HEK293 (cell line): ENCODE measurements around the gene GPR179.

ENCODE experiments used
- CTCF ChIA-PET: fragments of 350-600 bp; formaldehyde crosslinking; extraction: SDS; loops from one replicate; lab custom pipeline; 2021; ENCODE audit warnings: antibody characterized with exemption; lab: Yijun Ruan, JAX
- POLR2A ChIA-PET: fragments of 300-600 bp; formaldehyde crosslinking; extraction: SDS; loops from one replicate; lab custom pipeline; 2020; ENCODE audit warnings: antibody characterized with exemption, inconsistent platforms; lab: Yijun Ruan, JAX
- H3K27ac ChIP-seq: fragments of 200-500 bp; sonication (Bioruptor generic); 2 replicates; pipeline ENCODE4 v1.5.1; 2014; ENCODE audit warnings: low read depth, low read length, control low read depth, inconsistent platforms; ENCODE audit errors: extremely low read depth
- H3K36me3 ChIP-seq, 2 experiments: fragments of 200-500 bp in 1 of 2; sonication (Bioruptor generic) in 1 of 2; 1 replicate in 1 of 2; 2 replicates in 1 of 2; pipeline ENCODE4 v1.5.1; 2014 to 2017; ENCODE audit warnings: inconsistent platforms in 2 of 2, low read length in 2 of 2; ENCODE audit not compliant: control insufficient read depth in 2 of 2, insufficient read depth in 1 of 2
- H3K4me1 ChIP-seq: fragments of 200-500 bp; sonication (Bioruptor generic); 2 replicates; pipeline ENCODE4 v1.5.1; 2014; ENCODE audit warnings: mild to moderate bottlenecking, low read length, inconsistent platforms; ENCODE audit not compliant: control insufficient read depth, insufficient read depth
- H3K4me3 ChIP-seq: 2 replicates; pipeline ENCODE4 v1.5.1; 2011; ENCODE audit warnings: low read depth, mild to moderate bottlenecking, control low read depth, low read length, moderate library complexity
- H3K9me3 ChIP-seq: fragments of 200-500 bp; sonication (Bioruptor generic); 2 replicates; pipeline ENCODE4 v1.5.1; 2014; ENCODE audit warnings: low read depth, low read length, inconsistent platforms; ENCODE audit not compliant: control insufficient read depth, insufficient read depth
- HOXD13 ChIP-seq: sonication (generic); formaldehyde crosslinking; IDR thresholded peaks from 2 replicates; pipeline ENCODE4 v1.8.0; 2022; ENCODE audit warnings: missing genetic modification reagents, borderline replicate concordance
- KLF16 ChIP-seq: fragments of 450-650 bp; formaldehyde crosslinking; IDR thresholded peaks from 2 replicates; pipeline ENCODE4 v1.5.1; 2017; ENCODE audit warnings: missing biosample characterization, missing genetic modification characterization
- KLF9 ChIP-seq: fragments of 450-650 bp; formaldehyde crosslinking; IDR thresholded peaks from 2 replicates; pipeline ENCODE4 v1.5.1; 2016; ENCODE audit warnings: missing biosample characterization, missing genetic modification characterization, low read depth
- OVOL3 ChIP-seq: fragments of 450-650 bp; formaldehyde crosslinking; IDR thresholded peaks from 2 replicates; pipeline ENCODE4 v1.5.1; 2016; ENCODE audit warnings: missing biosample characterization, missing genetic modification characterization
- PRDM1 ChIP-seq: fragments of 450-650 bp; formaldehyde crosslinking; IDR thresholded peaks from 2 replicates; pipeline ENCODE4; 2016; ENCODE audit warnings: missing biosample characterization, missing genetic modification characterization
- ZBTB8A ChIP-seq: fragments of 450-650 bp; formaldehyde crosslinking; IDR thresholded peaks from 2 replicates; pipeline ENCODE4 v1.5.1; 2016; ENCODE audit warnings: missing biosample characterization, missing genetic modification characterization
- ZNF132 ChIP-seq: fragments of 450-650 bp; formaldehyde crosslinking; IDR thresholded peaks from 2 replicates; pipeline ENCODE4 v1.5.1; 2017; ENCODE audit warnings: missing biosample characterization, missing genetic modification characterization, borderline replicate concordance
- ZNF155 ChIP-seq: fragments of 450-650 bp; formaldehyde crosslinking; IDR thresholded peaks from 2 replicates; pipeline ENCODE4 v1.5.1; 2016; ENCODE audit warnings: missing biosample characterization, missing genetic modification characterization
- ZNF433 ChIP-seq: fragments of 450-650 bp; formaldehyde crosslinking; IDR thresholded peaks from 2 replicates; pipeline ENCODE4 v1.5.1; 2016; ENCODE audit warnings: missing biosample characterization, missing genetic modification characterization, low read depth
- ZNF558 ChIP-seq: fragments of 450-650 bp; formaldehyde crosslinking; IDR thresholded peaks from 2 replicates; pipeline ENCODE4 v1.5.1; 2016; ENCODE audit warnings: missing biosample characterization, missing genetic modification characterization
- ZNF658 ChIP-seq: fragments of 450-650 bp; formaldehyde crosslinking; IDR thresholded peaks from 2 replicates; pipeline ENCODE4; 2016; ENCODE audit warnings: missing biosample characterization, missing genetic modification characterization
- ZNF664 ChIP-seq: fragments of 450-650 bp; formaldehyde crosslinking; IDR thresholded peaks from 2 replicates; pipeline ENCODE4 v1.5.1; 2016; ENCODE audit warnings: missing biosample characterization, missing genetic modification characterization
- ZNF791 ChIP-seq: fragments of 450-650 bp; formaldehyde crosslinking; IDR thresholded peaks from 2 replicates; pipeline ENCODE4 v1.5.1; 2016; ENCODE audit warnings: missing biosample characterization, missing genetic modification characterization
- ZNF792 ChIP-seq: fragments of 450-650 bp; formaldehyde crosslinking; IDR thresholded peaks from 2 replicates; pipeline ENCODE4 v1.5.1; 2016; ENCODE audit warnings: missing biosample characterization, missing genetic modification characterization
- TF ChIP-seq, protein P1 (sequence below): fragments of 450-650 bp; IDR thresholded peaks from 2 replicates; pipeline ENCODE4 v1.5.1; 2018; ENCODE audit warnings: missing biosample characterization, missing genetic modification characterization
- TF ChIP-seq, protein P2 (sequence below): fragments of 450-650 bp; formaldehyde crosslinking; IDR thresholded peaks from 2 replicates; pipeline ENCODE4 v1.5.1; 2016; ENCODE audit warnings: missing biosample characterization, missing genetic modification characterization, low read depth
- TF ChIP-seq, protein P3 (sequence below): fragments of 450-650 bp; formaldehyde crosslinking; IDR thresholded peaks from 2 replicates; pipeline ENCODE4 v1.5.1; 2016; ENCODE audit warnings: missing biosample characterization, missing genetic modification characterization
- TF ChIP-seq, protein P4 (sequence below): fragments of 450-650 bp; formaldehyde crosslinking; IDR thresholded peaks from 2 replicates; pipeline ENCODE4 v1.5.1; 2016; ENCODE audit warnings: missing biosample characterization, missing genetic modification characterization

GPR179 gene

DNA sequence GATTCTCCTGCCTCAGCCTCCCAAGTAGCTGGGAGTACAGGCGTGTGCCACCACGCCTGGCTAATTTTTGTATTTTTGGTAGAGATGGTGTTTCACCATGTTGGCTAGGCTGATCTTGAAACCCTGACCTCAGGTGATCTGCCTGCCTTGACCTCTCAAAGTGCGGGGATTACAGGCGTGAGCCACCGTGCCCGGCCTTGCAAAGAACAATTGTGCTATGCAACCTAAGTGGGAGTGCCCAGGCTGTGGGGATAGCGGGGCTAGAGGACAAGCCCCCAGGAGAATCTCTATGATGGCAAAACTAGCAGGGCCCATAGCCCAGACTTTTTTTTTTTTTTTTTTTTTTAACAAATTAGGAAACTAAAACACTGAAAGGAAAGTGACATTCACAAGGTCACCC, 2.0 kb upstream of the GPR179 start:
- Histone ChIP-seq H3K36me3 (no peaks in the 10 kb centered on the region), H3K9me3 (no peaks in the 10 kb centered on the region), H3K27ac (no peak overlapping the region), H3K4me1 (peaks cover 12% of the 10 kb centered on the region), H3K4me3 (no peak overlapping the region)
- POLR2A ChIA-PET: no interaction called here
- CTCF ChIA-PET: interaction anchor here (0.6 to 11.1 kb wide), 7 partner anchors 10 to 141 kb away, joined by 3 to 324 read pairs (median 4); no protein-coding TSS in a partner anchor
- TF ChIP-seq, protein P1, sequence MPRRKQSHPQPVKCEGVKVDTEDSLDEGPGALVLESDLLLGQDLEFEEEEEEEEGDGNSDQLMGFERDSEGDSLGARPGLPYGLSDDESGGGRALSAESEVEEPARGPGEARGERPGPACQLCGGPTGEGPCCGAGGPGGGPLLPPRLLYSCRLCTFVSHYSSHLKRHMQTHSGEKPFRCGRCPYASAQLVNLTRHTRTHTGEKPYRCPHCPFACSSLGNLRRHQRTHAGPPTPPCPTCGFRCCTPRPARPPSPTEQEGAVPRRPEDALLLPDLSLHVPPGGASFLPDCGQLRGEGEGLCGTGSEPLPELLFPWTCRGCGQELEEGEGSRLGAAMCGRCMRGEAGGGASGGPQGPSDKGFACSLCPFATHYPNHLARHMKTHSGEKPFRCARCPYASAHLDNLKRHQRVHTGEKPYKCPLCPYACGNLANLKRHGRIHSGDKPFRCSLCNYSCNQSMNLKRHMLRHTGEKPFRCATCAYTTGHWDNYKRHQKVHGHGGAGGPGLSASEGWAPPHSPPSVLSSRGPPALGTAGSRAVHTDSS: no peak
- TF ChIP-seq ZNF792 (tag by site-specific recombination): no peak
- TF ChIP-seq OVOL3 (tag by site-specific recombination): no peak
- TF ChIP-seq, protein P2, sequence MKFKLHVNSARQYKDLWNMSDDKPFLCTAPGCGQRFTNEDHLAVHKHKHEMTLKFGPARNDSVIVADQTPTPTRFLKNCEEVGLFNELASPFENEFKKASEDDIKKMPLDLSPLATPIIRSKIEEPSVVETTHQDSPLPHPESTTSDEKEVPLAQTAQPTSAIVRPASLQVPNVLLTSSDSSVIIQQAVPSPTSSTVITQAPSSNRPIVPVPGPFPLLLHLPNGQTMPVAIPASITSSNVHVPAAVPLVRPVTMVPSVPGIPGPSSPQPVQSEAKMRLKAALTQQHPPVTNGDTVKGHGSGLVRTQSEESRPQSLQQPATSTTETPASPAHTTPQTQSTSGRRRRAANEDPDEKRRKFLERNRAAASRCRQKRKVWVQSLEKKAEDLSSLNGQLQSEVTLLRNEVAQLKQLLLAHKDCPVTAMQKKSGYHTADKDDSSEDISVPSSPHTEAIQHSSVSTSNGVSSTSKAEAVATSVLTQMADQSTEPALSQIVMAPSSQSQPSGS (tag by site-specific recombination): no peak
- no peak for TF ChIP-seq ZNF155
- no peak for TF ChIP-seq ZNF558 (tag by site-specific recombination)
- no peak for TF ChIP-seq ZNF658
- no peak for TF ChIP-seq KLF16 (tag by site-specific recombination)
- TF ChIP-seq, protein P3, sequence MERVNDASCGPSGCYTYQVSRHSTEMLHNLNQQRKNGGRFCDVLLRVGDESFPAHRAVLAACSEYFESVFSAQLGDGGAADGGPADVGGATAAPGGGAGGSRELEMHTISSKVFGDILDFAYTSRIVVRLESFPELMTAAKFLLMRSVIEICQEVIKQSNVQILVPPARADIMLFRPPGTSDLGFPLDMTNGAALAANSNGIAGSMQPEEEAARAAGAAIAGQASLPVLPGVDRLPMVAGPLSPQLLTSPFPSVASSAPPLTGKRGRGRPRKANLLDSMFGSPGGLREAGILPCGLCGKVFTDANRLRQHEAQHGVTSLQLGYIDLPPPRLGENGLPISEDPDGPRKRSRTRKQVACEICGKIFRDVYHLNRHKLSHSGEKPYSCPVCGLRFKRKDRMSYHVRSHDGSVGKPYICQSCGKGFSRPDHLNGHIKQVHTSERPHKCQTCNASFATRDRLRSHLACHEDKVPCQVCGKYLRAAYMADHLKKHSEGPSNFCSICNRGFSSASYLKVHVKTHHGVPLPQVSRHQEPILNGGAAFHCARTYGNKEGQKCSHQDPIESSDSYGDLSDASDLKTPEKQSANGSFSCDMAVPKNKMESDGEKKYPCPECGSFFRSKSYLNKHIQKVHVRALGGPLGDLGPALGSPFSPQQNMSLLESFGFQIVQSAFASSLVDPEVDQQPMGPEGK (tag by site-specific recombination): no peak
- TF ChIP-seq ZNF791: no peak
- no peak for TF ChIP-seq ZBTB8A (tag by site-specific recombination)
- TF ChIP-seq, protein P4, sequence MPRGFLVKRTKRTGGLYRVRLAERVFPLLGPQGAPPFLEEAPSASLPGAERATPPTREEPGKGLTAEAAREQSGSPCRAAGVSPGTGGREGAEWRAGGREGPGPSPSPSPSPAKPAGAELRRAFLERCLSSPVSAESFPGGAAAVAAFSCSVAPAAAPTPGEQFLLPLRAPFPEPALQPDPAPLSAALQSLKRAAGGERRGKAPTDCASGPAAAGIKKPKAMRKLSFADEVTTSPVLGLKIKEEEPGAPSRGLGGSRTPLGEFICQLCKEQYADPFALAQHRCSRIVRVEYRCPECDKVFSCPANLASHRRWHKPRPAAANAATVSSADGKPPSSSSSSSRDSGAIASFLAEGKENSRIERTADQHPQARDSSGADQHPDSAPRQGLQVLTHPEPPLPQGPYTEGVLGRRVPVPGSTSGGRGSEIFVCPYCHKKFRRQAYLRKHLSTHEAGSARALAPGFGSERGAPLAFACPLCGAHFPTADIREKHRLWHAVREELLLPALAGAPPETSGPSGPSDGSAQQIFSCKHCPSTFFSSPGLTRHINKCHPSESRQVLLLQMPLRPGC (tag by site-specific recombination): no peak
- no peak for TF ChIP-seq PRDM1
- no peak for TF ChIP-seq KLF9 (tag by site-specific recombination)
- no peak for TF ChIP-seq ZNF433 (tag by site-specific recombination)
- TF ChIP-seq ZNF132 (tag by site-specific recombination): no peak
- TF ChIP-seq ZNF664 (tag by site-specific recombination): no peak
- TF ChIP-seq, all 188 proteins: peak for 0

DNA sequence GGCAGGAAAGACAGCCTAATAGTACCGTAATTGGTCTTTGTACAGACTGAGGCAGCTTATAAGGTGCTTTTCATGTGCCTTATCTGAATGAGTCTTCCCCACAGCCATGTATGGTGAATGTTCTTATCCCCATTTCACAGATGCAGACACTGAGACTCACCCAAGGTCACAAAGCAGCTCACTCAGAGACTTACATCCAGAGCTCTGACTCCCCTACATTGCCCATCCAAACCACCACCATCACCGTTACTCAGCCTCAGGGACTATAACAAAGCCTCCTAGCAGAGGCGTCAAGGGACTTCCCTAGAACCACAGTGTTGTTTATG, 627 bp upstream of the GPR179 start:
- ChIA-PET CTCF (interaction anchor here (0.8 to 9.5 kb wide), 4 partner anchors 9 to 70 kb away, joined by 3 to 186 read pairs (median 4); no protein-coding TSS in a partner anchor), POLR2A (interaction anchor here (1.2 kb wide), 1 partner anchor 70 kb away, joined by 5 read pairs; no protein-coding TSS in a partner anchor)

More for the DNA sequence above, 627 bp upstream of the GPR179 start:
- Histone ChIP-seq H3K9me3 (no peaks in the 10 kb centered on the region), H3K4me1 (peaks cover 9% of the 10 kb centered on the region), H3K4me3 (no peak overlapping the region), H3K27ac (no peak overlapping the region), H3K36me3 (no peaks in the 10 kb centered on the region)
- TF ChIP-seq HOXD13: no peak
- TF ChIP-seq, all 188 proteins: peak for 0
